HCT116 (cell line): ENCODE measurements around the gene SLC38A9. TPM values are rescaled to one million over a fixed set of nuclear protein-coding genes. Genes with fewer than 3 reads are reported as not detected.

Experiments used
- ATAC-seq: fragments of 200-7000 bp; cut with Tn5 transposase; 2 replicates; pipeline ENCODE4 v1.9.1; 2020; ENCODE audit warnings: mild to moderate bottlenecking, moderate library complexity
- BruUV-seq: library from RNA; stranded (reverse); fragments of 400-500 nt; replicated peaks from 2 replicates; lab custom pipeline; 2021; lab: Mats Ljungman, UMichigan
- CTCF ChIA-PET: fragments of 300-600 bp; sonication (Branson Sonifier 250); formaldehyde crosslinking; loops from one replicate; lab custom pipeline; 2021; ENCODE audit warnings: antibody characterized with exemption; lab: Charles Lee
- POLR2A ChIA-PET: fragments of 300-600, 350-600 bp; sonication (Branson Sonifier 250); formaldehyde crosslinking; loops from one replicate; lab custom pipeline; 2021; ENCODE audit warnings: antibody characterized with exemption; lab: Charles Lee
- RAD21 ChIA-PET, 2 experiments: fragments of 300-600 bp; sonication (Branson Sonifier 250); formaldehyde crosslinking; loops; one replicate each; lab custom pipeline; 2023; ENCODE audit warnings: low total read pairs in 2 of 2; ENCODE audit not compliant: uncharacterized antibody in 2 of 2, unreplicated experiment in 2 of 2, low non-redundant PET in 1 of 2; lab: Charles Lee
- DNase-seq: peaks from one replicate; pipeline ENCODE4 v3.0.0-alpha.2; 2010; ENCODE audit warnings: low read depth, low spot score
- H2AFZ ChIP-seq: fragments of 200-600 bp; shearing (Covaris generic), sonication (generic); 2 replicates; pipeline ENCODE4 v1.6.1; 2017; ENCODE audit warnings: low read depth, mixed run types, mixed read lengths, antibody characterized with exemption, low read length; ENCODE audit not compliant: poor library complexity, severe bottlenecking
- H3K27ac ChIP-seq: 2 replicates; pipeline ENCODE4 v1.5.1; 2012; ENCODE audit warnings: low read depth, low read length
- H3K27me3 ChIP-seq: fragments of 200-600 bp; sonication (generic); 2 replicates; pipeline ENCODE4 v1.6.1; 2016; ENCODE audit warnings: mixed run types, low read length, mixed read lengths; ENCODE audit not compliant: insufficient read depth
- H3K36me3 ChIP-seq, 2 experiments: fragments of 200-500 bp in 1 of 2; fragments of 200-600 bp in 1 of 2; sonication (Bioruptor generic) in 1 of 2; sonication (generic) in 1 of 2; 2 replicates each; pipeline versions ENCODE4 v1.5.1 to v1.6.1; 2014 to 2016; ENCODE audit warnings: low read length in 2 of 2, inconsistent platforms in 1 of 2, mixed read lengths in 1 of 2, mixed run types in 1 of 2; ENCODE audit not compliant: insufficient read depth in 2 of 2, control insufficient read depth in 1 of 2
- H3K4me1 ChIP-seq, 2 experiments: fragments of 200-600 bp in 1 of 2; sonication (generic) in 1 of 2; 2 replicates each; pipeline versions ENCODE4 v1.5.1 to v1.6.1; 2012 to 2017; ENCODE audit warnings: low read length in 2 of 2, inconsistent platforms in 1 of 2, mild to moderate bottlenecking in 1 of 2, mixed read lengths in 1 of 2, mixed run types in 1 of 2, moderate library complexity in 1 of 2; ENCODE audit not compliant: insufficient read depth in 2 of 2, control insufficient read depth in 1 of 2
- H3K4me2 ChIP-seq: fragments of 200-600 bp; sonication (generic); 2 replicates; pipeline ENCODE4 v1.6.1; 2017; ENCODE audit warnings: mixed run types, low read length, mixed read lengths
- H3K4me3 ChIP-seq, 2 experiments: fragments of 200-600 bp in 1 of 2; sonication (generic) in 1 of 2; replicated peaks in 1 of 2; 2 replicates each; pipeline ENCODE4 v1.5.1; 2011 to 2016; ENCODE audit warnings: low read length in 2 of 2, control low read depth in 1 of 2, low read depth in 1 of 2, mild to moderate bottlenecking in 1 of 2, mixed read lengths in 1 of 2, mixed run types in 1 of 2
- H3K79me2 ChIP-seq: fragments of 200-600 bp; sonication (generic); 2 replicates; pipeline ENCODE4 v1.6.1; 2017; ENCODE audit warnings: mild to moderate bottlenecking, mixed run types, low read length, moderate library complexity, mixed read lengths; ENCODE audit not compliant: insufficient read depth
- H3K9ac ChIP-seq: fragments of 200-600 bp; sonication (generic); 2 replicates; pipeline ENCODE4 v1.6.1; 2016; ENCODE audit warnings: low read length, mixed read lengths
- H3K9me2 ChIP-seq: fragments of 200-600 bp; sonication (generic), shearing (Covaris generic); 2 replicates; pipeline ENCODE4 v1.6.1; 2017; ENCODE audit warnings: mixed run types, mild to moderate bottlenecking, moderate library complexity; ENCODE audit not compliant: insufficient read depth
- H3K9me3 ChIP-seq, 2 experiments: fragments of 200-500 bp in 1 of 2; fragments of 200-600 bp in 1 of 2; sonication (Bioruptor generic) in 1 of 2; sonication (generic) in 1 of 2; 2 replicates each; pipeline ENCODE4 v1.6.1; 2014 to 2017; ENCODE audit warnings: low read length in 2 of 2, mixed read lengths in 2 of 2, inconsistent platforms in 1 of 2, low read depth in 1 of 2, mild to moderate bottlenecking in 1 of 2, mixed run types in 1 of 2, moderate library complexity in 1 of 2; ENCODE audit not compliant: control insufficient read depth in 1 of 2, insufficient read depth in 1 of 2
- H4K20me1 ChIP-seq: fragments of 200-600 bp; sonication (generic), shearing (Covaris generic); 2 replicates; pipeline ENCODE4 v1.6.1; 2017; ENCODE audit warnings: mixed run types, mild to moderate bottlenecking, moderate library complexity; ENCODE audit not compliant: insufficient read depth
- CBX3 ChIP-seq: IDR thresholded peaks from 2 replicates; pipeline ENCODE4 v1.6.1; 2012; ENCODE audit warnings: low read depth
- FOSL1 ChIP-seq: IDR thresholded peaks from 2 replicates; pipeline ENCODE4 v1.6.1; 2012; ENCODE audit warnings: low read depth
- POLR2A ChIP-seq: IDR thresholded peaks from 2 replicates; pipeline ENCODE4 v1.7.0; 2011; ENCODE audit warnings: borderline replicate concordance; ENCODE audit not compliant: insufficient read depth, insufficient read length; ENCODE audit errors: extremely low read depth
- POLR2AphosphoS5 ChIP-seq: IDR thresholded peaks from 2 replicates; pipeline ENCODE4 v1.6.1; 2011; ENCODE audit warnings: mild to moderate bottlenecking, low read depth, low read length, moderate library complexity
- RAD21 ChIP-seq: IDR thresholded peaks from 2 replicates; pipeline ENCODE4 v1.6.1; 2012; ENCODE audit warnings: low read depth, mild to moderate bottlenecking
- SIN3A ChIP-seq: IDR thresholded peaks from 2 replicates; pipeline ENCODE4 v1.6.1; 2012; ENCODE audit warnings: low read depth
- SP1 ChIP-seq: IDR thresholded peaks from 2 replicates; pipeline ENCODE4 v1.6.1; 2012; ENCODE audit warnings: low read depth
- SRF ChIP-seq: IDR thresholded peaks from 2 replicates; pipeline ENCODE4 v1.6.1; 2012; ENCODE audit warnings: low read depth
- TCF7L2 ChIP-seq: IDR thresholded peaks from 2 replicates; pipeline ENCODE4 v1.7.0; 2011; ENCODE audit warnings: borderline replicate concordance, inconsistent platforms; ENCODE audit not compliant: insufficient read depth, insufficient read length; ENCODE audit errors: extremely low read depth
- ZFX ChIP-seq: fragments of 450-650 bp; IDR thresholded peaks from 2 replicates; pipeline ENCODE4 v1.6.1; 2017
- ZNF274 ChIP-seq: fragments of 200-500 bp; sonication (Bioruptor generic); IDR thresholded peaks from 2 replicates; pipeline ENCODE4 v1.6.1; 2014; ENCODE audit warnings: mild to moderate bottlenecking, low read depth, low read length, inconsistent platforms
- intact Hi-C: fragments of 100-400 bp; cut with micrococcal nuclease; formaldehyde crosslinking; loops from 2 replicates; pipeline ENCODE4 v1.10.0; 2022
- total RNA-seq: library from RNA; stranded (reverse); gene quantifications from one replicate; pipeline ENCODE4 v1.2.1, GENCODE V29; 2021; ENCODE audit not compliant: unreplicated experiment
- TF ChIP-seq, protein P1 (sequence below): IDR thresholded peaks from 2 replicates; pipeline ENCODE4 v1.6.1; 2012
- TF ChIP-seq, protein P2 (sequence below): IDR thresholded peaks from 2 replicates; pipeline ENCODE4 v1.6.1; 2012
- TF ChIP-seq, protein P3 (sequence below): IDR thresholded peaks from 2 replicates; pipeline ENCODE4 v1.6.1; 2011; ENCODE audit warnings: mild to moderate bottlenecking, low read length, moderate library complexity; ENCODE audit not compliant: insufficient replicate concordance; ENCODE audit errors: extremely low read depth
- TF ChIP-seq, protein P4 (sequence below): IDR thresholded peaks from 2 replicates; pipeline ENCODE4 v1.6.1; 2012; ENCODE audit warnings: low read depth

SLC38A9 gene
- total RNA-seq, 1 experiment from 2014 or later, result 12.6 TPM

- CTCF ChIA-PET, result no interaction called here
- intact Hi-C loops, result no loop called here
Measured at GRCh38 chr5:55625589-55625909, 86.6 kb downstream of the SLC38A9 start.

DNA sequence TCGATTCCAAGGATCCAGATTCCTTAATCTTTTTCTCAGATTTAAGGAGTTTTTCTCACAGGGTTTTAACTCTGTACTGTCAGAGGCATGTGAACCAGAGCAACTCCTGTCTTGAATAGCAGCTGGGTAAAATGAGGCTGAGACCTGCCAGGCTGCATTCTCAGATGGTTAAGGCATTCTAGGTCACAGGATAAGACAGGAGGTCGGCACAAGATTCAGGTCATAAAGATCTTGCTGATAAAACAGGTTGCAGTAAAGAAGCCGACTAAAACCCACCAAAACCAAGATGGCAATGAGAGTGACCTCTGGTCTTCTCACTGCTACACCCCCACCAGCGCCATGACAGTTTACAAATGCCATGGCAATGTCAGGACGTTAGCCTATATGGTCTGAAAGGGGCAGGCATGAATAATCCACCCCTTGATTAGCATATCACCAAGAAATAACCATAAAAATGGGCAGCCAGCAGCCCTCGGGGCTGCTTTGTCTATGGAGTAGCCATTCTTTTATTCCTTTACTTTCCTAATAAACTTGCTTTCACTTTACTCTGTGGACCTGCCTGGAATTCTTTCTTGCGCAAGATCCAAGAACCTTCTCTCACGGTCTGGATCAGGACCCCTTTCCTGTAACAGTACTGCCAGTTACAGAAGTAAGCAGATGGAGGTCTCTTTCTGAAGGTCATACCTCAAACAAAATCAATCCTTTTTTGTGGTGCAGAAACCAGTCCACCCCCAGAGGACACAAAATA lies 87.1 kb downstream of the SLC38A9 start:
- no peaks in the 10 kb centered on the region for H4K20me1 ChIP-seq
- intact Hi-C loops, result no loop called here
- no peaks in the 10 kb centered on the region for H3K36me3 ChIP-seq
- no peak overlapping the region for H2AFZ ChIP-seq
- ChIA-PET POLR2A (no interaction called here), CTCF (no interaction called here), RAD21 (no interaction called here)
- no peaks in the 10 kb centered on the region for H3K27me3 ChIP-seq
- no peaks in the 10 kb centered on the region for H3K79me2 ChIP-seq
- no TSS peak for BruUV-seq
- H3K4me1 ChIP-seq, result no peaks in the 10 kb centered on the region
- ATAC-seq, result no peak
- H3K4me2 ChIP-seq, result no peak overlapping the region
- H3K27ac ChIP-seq, result no peak overlapping the region
- H3K9ac ChIP-seq, result no peak overlapping the region
- H3K9me2 ChIP-seq, result no peaks in the 10 kb centered on the region
- DNase-seq, result no peak
- no peak overlapping the region for H3K4me3 ChIP-seq
- H3K9me3 ChIP-seq, result no peaks in the 10 kb centered on the region
- TF ChIP-seq, protein P1, sequence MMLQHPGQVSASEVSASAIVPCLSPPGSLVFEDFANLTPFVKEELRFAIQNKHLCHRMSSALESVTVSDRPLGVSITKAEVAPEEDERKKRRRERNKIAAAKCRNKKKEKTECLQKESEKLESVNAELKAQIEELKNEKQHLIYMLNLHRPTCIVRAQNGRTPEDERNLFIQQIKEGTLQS, result no peak
- TF ChIP-seq ZFX (no peak), SRF (no peak), FOSL1 (no peak), TCF7L2 (no peak), POLR2A (no peak), CBX3 (no peak), ZNF274 (no peak), SP1 (no peak)
- TF ChIP-seq, protein P2, sequence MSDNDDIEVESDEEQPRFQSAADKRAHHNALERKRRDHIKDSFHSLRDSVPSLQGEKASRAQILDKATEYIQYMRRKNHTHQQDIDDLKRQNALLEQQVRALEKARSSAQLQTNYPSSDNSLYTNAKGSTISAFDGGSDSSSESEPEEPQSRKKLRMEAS, result no peak
- TF ChIP-seq, protein P3, sequence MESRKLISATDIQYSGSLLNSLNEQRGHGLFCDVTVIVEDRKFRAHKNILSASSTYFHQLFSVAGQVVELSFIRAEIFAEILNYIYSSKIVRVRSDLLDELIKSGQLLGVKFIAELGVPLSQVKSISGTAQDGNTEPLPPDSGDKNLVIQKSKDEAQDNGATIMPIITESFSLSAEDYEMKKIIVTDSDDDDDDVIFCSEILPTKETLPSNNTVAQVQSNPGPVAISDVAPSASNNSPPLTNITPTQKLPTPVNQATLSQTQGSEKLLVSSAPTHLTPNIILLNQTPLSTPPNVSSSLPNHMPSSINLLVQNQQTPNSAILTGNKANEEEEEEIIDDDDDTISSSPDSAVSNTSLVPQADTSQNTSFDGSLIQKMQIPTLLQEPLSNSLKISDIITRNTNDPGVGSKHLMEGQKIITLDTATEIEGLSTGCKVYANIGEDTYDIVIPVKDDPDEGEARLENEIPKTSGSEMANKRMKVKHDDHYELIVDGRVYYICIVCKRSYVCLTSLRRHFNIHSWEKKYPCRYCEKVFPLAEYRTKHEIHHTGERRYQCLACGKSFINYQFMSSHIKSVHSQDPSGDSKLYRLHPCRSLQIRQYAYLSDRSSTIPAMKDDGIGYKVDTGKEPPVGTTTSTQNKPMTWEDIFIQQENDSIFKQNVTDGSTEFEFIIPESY, result no peak
- TF ChIP-seq, protein P4, sequence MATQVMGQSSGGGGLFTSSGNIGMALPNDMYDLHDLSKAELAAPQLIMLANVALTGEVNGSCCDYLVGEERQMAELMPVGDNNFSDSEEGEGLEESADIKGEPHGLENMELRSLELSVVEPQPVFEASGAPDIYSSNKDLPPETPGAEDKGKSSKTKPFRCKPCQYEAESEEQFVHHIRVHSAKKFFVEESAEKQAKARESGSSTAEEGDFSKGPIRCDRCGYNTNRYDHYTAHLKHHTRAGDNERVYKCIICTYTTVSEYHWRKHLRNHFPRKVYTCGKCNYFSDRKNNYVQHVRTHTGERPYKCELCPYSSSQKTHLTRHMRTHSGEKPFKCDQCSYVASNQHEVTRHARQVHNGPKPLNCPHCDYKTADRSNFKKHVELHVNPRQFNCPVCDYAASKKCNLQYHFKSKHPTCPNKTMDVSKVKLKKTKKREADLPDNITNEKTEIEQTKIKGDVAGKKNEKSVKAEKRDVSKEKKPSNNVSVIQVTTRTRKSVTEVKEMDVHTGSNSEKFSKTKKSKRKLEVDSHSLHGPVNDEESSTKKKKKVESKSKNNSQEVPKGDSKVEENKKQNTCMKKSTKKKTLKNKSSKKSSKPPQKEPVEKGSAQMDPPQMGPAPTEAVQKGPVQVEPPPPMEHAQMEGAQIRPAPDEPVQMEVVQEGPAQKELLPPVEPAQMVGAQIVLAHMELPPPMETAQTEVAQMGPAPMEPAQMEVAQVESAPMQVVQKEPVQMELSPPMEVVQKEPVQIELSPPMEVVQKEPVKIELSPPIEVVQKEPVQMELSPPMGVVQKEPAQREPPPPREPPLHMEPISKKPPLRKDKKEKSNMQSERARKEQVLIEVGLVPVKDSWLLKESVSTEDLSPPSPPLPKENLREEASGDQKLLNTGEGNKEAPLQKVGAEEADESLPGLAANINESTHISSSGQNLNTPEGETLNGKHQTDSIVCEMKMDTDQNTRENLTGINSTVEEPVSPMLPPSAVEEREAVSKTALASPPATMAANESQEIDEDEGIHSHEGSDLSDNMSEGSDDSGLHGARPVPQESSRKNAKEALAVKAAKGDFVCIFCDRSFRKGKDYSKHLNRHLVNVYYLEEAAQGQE, result no peak

More at GRCh38 chr5:55625589-55625909, 86.6 kb downstream of the SLC38A9 start:
- Histone ChIP-seq H3K9ac (no peak overlapping the region), H3K27me3 (no peaks in the 10 kb centered on the region), H4K20me1 (no peaks in the 10 kb centered on the region), H3K4me3 (no peak overlapping the region), H3K36me3 (no peaks in the 10 kb centered on the region), H2AFZ (no peak overlapping the region), H3K4me2 (no peak overlapping the region), H3K27ac (no peak overlapping the region), H3K9me2 (no peaks in the 10 kb centered on the region), H3K4me1 (no peaks in the 10 kb centered on the region), H3K79me2 (no peaks in the 10 kb centered on the region), H3K9me3 (no peaks in the 10 kb centered on the region)
- ChIA-PET POLR2A (no interaction called here), RAD21 (no interaction called here)
- TF ChIP-seq ZFX (no peak), ZNF274 (no peak), POLR2AphosphoS5 (no peak), SIN3A (no peak), RAD21 (no peak)
- TF ChIP-seq, protein P2, result no peak
- DNase-seq, result no peak
- no TSS peak for BruUV-seq
- ATAC-seq, result no peak
